Osteocyte (in vitro differentiated cells): ENCODE measurements around the gene HSPBP1. TPM values are rescaled to one million over a fixed set of nuclear protein-coding genes. Genes with fewer than 3 reads are reported as not detected.
A peak's percentile ranks its signal among the peaks of the same experiment; 100 is the strongest.

Experiments used
- DNase-seq: peaks from one replicate; pipeline ENCODE4 v3.0.0; 2021; ENCODE audit warnings: mixed read lengths; ENCODE audit not compliant: unreplicated experiment; ENCODE audit errors: extremely low spot score
- H3K27ac Mint-ChIP-seq: one replicate; pipeline ENCODE4 v1.8.0; 2021; ENCODE audit warnings: mild to moderate bottlenecking, mixed read lengths; ENCODE audit not compliant: unreplicated experiment
- H3K27me3 Mint-ChIP-seq: one replicate; pipeline ENCODE4 v1.8.0; 2021; ENCODE audit warnings: mixed read lengths; ENCODE audit not compliant: unreplicated experiment
- H3K36me3 Mint-ChIP-seq: one replicate; pipeline ENCODE4 v1.8.0; 2021; ENCODE audit warnings: mixed read lengths; ENCODE audit not compliant: unreplicated experiment
- H3K4me1 Mint-ChIP-seq: one replicate; pipeline ENCODE4 v1.8.0; 2021; ENCODE audit warnings: mixed read lengths; ENCODE audit not compliant: unreplicated experiment
- H3K4me3 Mint-ChIP-seq: one replicate; pipeline ENCODE4 v1.8.0; 2021; ENCODE audit warnings: mild to moderate bottlenecking, moderate library complexity, mixed read lengths; ENCODE audit not compliant: unreplicated experiment
- H3K9me3 Mint-ChIP-seq: one replicate; pipeline ENCODE4 v1.8.0; 2021; ENCODE audit warnings: mixed read lengths; ENCODE audit not compliant: unreplicated experiment
- total RNA-seq: library from RNA; stranded (reverse); gene quantifications from 2 replicates; pipeline ENCODE4 v1.2.1, GENCODE V29; 2021
- TF ChIP-seq, protein P1 (sequence below): fragments of 200-600 bp; sonication (generic); IDR thresholded peaks from 2 replicates; pipeline ENCODE4 v1.5.0; 2021; ENCODE audit warnings: antibody characterized with exemption, mild to moderate bottlenecking, moderate library complexity

HSPBP1 gene
- total RNA-seq, 1 donor from 2014 or later: 29.8 TPM

DNA sequence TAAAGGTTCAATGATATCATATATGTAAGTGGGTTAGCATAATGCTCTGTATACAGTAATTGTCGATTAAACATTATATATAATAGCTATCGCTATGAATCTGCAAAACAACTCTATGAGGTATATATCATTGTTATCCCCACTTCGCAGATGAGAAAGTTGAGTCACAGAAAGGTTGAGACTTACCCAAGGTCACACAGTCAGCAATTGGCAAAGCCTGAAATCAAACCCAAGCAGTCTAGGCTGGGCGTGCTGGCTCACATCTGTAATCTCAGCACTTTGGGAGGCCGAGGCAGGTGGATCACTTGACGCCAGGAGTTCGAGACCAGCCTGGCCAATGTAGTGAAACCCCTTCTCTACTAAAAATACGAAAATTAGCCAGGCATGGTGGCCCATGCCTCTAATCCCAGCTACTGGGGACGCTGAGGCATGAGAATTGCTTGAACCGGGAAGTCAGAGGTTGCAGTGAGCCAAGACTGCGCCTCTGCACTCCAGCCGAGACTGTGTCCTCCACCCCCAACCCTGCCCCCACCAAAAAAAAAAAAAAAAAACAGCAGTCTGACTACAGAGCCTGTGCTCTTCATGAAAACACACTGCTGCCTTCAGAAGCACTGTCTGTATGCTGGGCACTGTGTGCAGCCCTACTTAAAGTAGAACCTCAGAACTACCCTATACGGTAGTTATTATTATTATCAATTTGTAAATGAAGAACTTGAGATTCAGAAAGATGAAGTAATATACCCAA, 1.3 kb downstream of the HSPBP1 start:
- Mint-ChIP-seq H3K27ac (peak overlapping the region; percentile 14), H3K36me3 (peaks cover 10% of the 10 kb centered on the region), H3K4me3 (peak overlapping the region; percentile 100)

DNA sequence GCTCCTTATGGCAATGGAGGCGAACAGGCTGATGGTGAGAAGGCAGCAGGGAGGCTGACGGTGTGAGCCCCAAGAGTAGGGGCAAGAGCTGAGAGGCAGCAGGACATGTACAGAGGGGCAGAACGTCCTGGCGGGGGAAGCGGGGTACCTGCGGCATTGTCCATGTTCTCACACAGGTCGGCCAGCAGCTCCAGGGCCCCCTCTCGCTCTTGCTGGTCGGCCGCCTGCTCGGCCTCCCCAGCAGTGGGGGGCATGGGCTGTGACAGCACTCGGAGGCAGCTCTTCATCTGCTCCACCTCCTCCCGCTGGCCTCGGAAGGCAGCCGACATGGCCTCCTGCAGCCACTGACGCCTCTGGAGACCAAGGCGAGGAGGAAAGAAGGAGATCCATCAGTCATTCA, 2.4 kb downstream of the HSPBP1 start:
- no peak for DNase-seq
- H3K4me3 Mint-ChIP-seq: peak overlapping the region; percentile 26
- H3K4me1 Mint-ChIP-seq: peaks cover 9% of the 10 kb centered on the region

More for the DNA sequence above, 1.3 kb downstream of the HSPBP1 start:
- TF ChIP-seq, protein P1, sequence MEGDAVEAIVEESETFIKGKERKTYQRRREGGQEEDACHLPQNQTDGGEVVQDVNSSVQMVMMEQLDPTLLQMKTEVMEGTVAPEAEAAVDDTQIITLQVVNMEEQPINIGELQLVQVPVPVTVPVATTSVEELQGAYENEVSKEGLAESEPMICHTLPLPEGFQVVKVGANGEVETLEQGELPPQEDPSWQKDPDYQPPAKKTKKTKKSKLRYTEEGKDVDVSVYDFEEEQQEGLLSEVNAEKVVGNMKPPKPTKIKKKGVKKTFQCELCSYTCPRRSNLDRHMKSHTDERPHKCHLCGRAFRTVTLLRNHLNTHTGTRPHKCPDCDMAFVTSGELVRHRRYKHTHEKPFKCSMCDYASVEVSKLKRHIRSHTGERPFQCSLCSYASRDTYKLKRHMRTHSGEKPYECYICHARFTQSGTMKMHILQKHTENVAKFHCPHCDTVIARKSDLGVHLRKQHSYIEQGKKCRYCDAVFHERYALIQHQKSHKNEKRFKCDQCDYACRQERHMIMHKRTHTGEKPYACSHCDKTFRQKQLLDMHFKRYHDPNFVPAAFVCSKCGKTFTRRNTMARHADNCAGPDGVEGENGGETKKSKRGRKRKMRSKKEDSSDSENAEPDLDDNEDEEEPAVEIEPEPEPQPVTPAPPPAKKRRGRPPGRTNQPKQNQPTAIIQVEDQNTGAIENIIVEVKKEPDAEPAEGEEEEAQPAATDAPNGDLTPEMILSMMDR: no peak
- H3K9me3 Mint-ChIP-seq: no peaks in the 10 kb centered on the region
- no peak for DNase-seq
- H3K4me1 Mint-ChIP-seq: peaks cover 12% of the 10 kb centered on the region
- no peaks in the 10 kb centered on the region for H3K27me3 Mint-ChIP-seq

DNA sequence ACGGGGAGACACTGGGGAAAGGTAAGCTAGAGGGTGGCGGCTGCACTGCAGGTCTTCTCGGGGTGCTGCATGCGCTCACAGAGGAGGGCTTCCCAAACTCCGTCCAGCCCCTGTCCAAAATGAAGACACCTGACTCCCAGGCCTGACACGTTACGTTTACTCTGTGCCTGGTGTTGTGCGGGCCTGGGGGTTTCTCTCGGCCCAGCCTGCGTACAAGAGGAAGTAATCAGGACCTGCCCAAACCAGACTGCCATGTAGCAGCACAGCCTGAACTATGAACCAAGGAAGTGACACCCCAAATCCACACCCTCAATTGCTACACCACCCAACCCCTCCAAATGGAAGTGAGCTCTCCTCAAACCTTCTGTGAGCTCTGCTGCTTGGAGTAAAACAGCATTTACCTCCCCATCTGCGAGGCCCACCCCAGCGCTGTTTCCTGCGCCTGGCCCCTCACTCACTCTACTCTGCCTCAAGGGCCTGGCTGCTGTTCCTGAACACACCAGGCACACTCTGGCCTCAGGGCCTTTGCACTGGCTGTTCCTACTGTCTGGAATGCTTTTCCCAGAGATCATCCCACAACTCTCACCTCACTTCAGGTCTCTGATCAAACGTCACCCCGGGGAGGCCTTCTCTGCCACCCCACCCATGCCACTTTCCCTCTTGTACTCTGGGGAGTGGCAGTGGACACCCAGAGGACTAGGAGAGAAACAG, 3.0 kb downstream of the HSPBP1 start:
- peaks cover 9% of the 10 kb centered on the region for H3K4me1 Mint-ChIP-seq

More for the DNA sequence above, 2.4 kb downstream of the HSPBP1 start:
- peaks cover 13% of the 10 kb centered on the region for H3K36me3 Mint-ChIP-seq
- TF ChIP-seq, protein P1: no peak
- H3K27me3 Mint-ChIP-seq: no peaks in the 10 kb centered on the region
- no peaks in the 10 kb centered on the region for H3K9me3 Mint-ChIP-seq
- no peak overlapping the region for H3K27ac Mint-ChIP-seq

DNA sequence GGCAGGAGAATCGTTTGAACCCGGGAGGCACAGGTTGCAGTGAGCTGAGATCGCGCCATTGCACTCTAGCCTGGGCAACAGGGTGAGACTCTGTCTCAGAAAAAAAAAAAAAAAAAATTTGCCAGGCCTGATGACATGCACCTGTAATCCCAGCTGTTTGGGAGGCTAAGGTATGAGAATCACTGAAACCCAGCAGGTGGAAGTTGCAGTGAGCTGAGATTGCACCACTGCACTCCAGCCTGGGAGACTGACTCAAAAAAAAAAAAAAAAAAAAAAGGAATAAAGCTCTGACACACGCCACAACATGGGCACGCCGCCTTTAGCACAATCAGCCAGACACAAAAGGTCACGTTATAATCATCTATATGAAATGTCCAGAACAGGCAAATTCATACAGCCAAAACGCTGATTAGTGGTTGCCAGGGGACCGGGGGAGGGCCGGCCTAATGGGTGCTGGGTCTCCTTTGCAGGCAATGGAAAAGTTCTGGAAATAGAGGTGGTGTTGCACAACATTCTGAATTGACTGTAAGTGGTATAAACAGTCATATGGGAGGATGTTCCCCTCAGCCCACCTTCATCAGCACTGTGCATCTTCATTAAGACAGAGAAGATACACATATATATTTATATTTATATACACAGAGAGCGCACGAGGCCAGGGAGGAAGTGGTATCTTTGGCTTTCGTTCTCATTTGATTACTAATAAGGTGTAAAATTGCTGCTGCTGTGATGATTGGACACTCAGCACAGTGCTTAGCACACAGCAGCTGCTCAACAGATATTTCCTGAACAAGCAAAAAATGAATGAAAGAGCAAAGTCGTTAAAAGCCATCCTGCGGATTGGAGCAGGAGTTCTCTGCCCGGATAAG, 3.8 kb downstream of the HSPBP1 start:
- no peak for DNase-seq
- Mint-ChIP-seq H3K4me3 (no peak overlapping the region), H3K9me3 (no peaks in the 10 kb centered on the region), H3K4me1 (peaks cover 9% of the 10 kb centered on the region), H3K36me3 (peaks cover 20% of the 10 kb centered on the region), H3K27me3 (no peaks in the 10 kb centered on the region), H3K27ac (peak overlapping the region; percentile 7)
- TF ChIP-seq, protein P1: no peak

More for the DNA sequence above, 3.0 kb downstream of the HSPBP1 start:
- Mint-ChIP-seq H3K27me3 (no peaks in the 10 kb centered on the region), H3K27ac (no peak overlapping the region), H3K36me3 (peaks cover 20% of the 10 kb centered on the region), H3K9me3 (no peaks in the 10 kb centered on the region), H3K4me3 (peak overlapping the region; percentile 26)
- TF ChIP-seq, protein P1: no peak
- no peak for DNase-seq
